ENCODE results near the gene LIPT2. TPM values are rescaled to one million over a fixed set of nuclear protein-coding genes. Genes with fewer than 3 reads are reported as not detected.
"Not testable (repeated sequence)": the region's sequence is repeated elsewhere in the genome, so short reads cannot be mapped to it uniquely, and the experiment has no call there.

The LIPT2 gene
- total RNA-seq, 1 experiment from 2014 or later: 9.3 TPM

- no peaks in the 10 kb centered on the region for H3K4me1 Mint-ChIP-seq
- H3K36me3 Mint-ChIP-seq: no peaks in the 10 kb centered on the region
- no peak overlapping the region for H3K4me3 Mint-ChIP-seq
- H3K9me3 Mint-ChIP-seq: peaks cover 6% of the 10 kb centered on the region
- ATAC-seq: no peak
- H3K27me3 Mint-ChIP-seq (ENCODE audit: low read depth): no peaks in the 10 kb centered on the region; the same call in 1 of the 2 replicates
- DNase-seq (ENCODE audit: low spot score): no peak
- peak overlapping the region; percentile 15; the same call in 1 of the 2 replicates for H3K27ac Mint-ChIP-seq
- ChIA-PET CTCF (no interaction called here), POLR2A (no interaction called here)
- no peak for TF ChIP-seq HMGA2 (CRISPR knock-in tag; IDR thresholded peaks at IDR 0.05)
- TF ChIP-seq MLX (CRISPR knock-in tag; IDR thresholded peaks at IDR 0.05): no peak
- TF ChIP-seq HMGXB4 (CRISPR knock-in tag; IDR thresholded peaks at IDR 0.05): no peak
- TF ChIP-seq ZBTB43 (CRISPR knock-in tag; IDR thresholded peaks at IDR 0.05): no peak
- TF ChIP-seq PRDM15 (CRISPR knock-in tag; IDR thresholded peaks at IDR 0.05): no peak
- no peak for TF ChIP-seq ZNF671 (CRISPR knock-in tag; IDR thresholded peaks at IDR 0.05)
- no peak for TF ChIP-seq FOXP4 (CRISPR knock-in tag; IDR thresholded peaks at IDR 0.05)
- TF ChIP-seq TEAD4 (CRISPR knock-in tag; IDR thresholded peaks at IDR 0.05): no peak
- TF ChIP-seq ETV6 (CRISPR knock-in tag; IDR thresholded peaks at IDR 0.05): no peak
- TF ChIP-seq USF1 (CRISPR knock-in tag; IDR thresholded peaks at IDR 0.05): no peak
- no peak for TF ChIP-seq ZNF416 (CRISPR knock-in tag; IDR thresholded peaks at IDR 0.05)
- TF ChIP-seq AR (CRISPR knock-in tag; IDR thresholded peaks at IDR 0.05): no peak
- TF ChIP-seq ATF1 (CRISPR knock-in tag; IDR thresholded peaks at IDR 0.05): no peak
- TF ChIP-seq NR3C1 (CRISPR knock-in tag; conservative IDR thresholded peaks at IDR 0.05; ENCODE audit: low read depth): no peak
- TF ChIP-seq ATF2 (CRISPR knock-in tag; IDR thresholded peaks at IDR 0.05; ENCODE audit: borderline replicate concordance, low read depth): no peak
- TF ChIP-seq NFE2L1 (CRISPR knock-in tag; IDR thresholded peaks at IDR 0.05): no peak
- TF ChIP-seq JUN (CRISPR knock-in tag; IDR thresholded peaks at IDR 0.05): no peak
Observed at GRCh38 chr11:74519710-74520109, 26.2 kb upstream of the LIPT2 start.

- not testable (repeated sequence) for H3K4me3 Mint-ChIP-seq
Observed at GRCh38 chr11:74517592-74517991, 24.1 kb upstream of the LIPT2 start.

More at GRCh38 chr11:74517592-74517991, 24.1 kb upstream of the LIPT2 start:
- POLR2A ChIA-PET; H3K4me1 Mint-ChIP-seq; CTCF ChIA-PET; H3K27ac Mint-ChIP-seq; DNase-seq (ENCODE audit: low spot score); H3K27me3 Mint-ChIP-seq (ENCODE audit: low read depth); ATAC-seq; H3K36me3 Mint-ChIP-seq; H3K9me3 Mint-ChIP-seq: not testable (repeated sequence)
